HCT116 (cell line): Measurements from ENCODE around the gene TMPRSS3. TPM values are rescaled to one million over a fixed set of nuclear protein-coding genes. Genes with fewer than 3 reads are reported as not detected.

Source experiments
- ATAC-seq: fragments of 200-7000 bp; cut with Tn5 transposase; 2 replicates; pipeline ENCODE4 v1.9.1; 2020; ENCODE audit warnings: mild to moderate bottlenecking, moderate library complexity
- BruUV-seq: library from RNA; stranded (reverse); fragments of 400-500 nt; replicated peaks from 2 replicates; lab custom pipeline; 2021; lab: Mats Ljungman, UMichigan
- CTCF ChIA-PET: fragments of 300-600 bp; sonication (Branson Sonifier 250); formaldehyde crosslinking; loops from one replicate; lab custom pipeline; 2021; ENCODE audit warnings: antibody characterized with exemption; lab: Charles Lee
- POLR2A ChIA-PET: fragments of 300-600, 350-600 bp; sonication (Branson Sonifier 250); formaldehyde crosslinking; loops from one replicate; lab custom pipeline; 2021; ENCODE audit warnings: antibody characterized with exemption; lab: Charles Lee
- RAD21 ChIA-PET, 2 experiments: fragments of 300-600 bp; sonication (Branson Sonifier 250); formaldehyde crosslinking; loops; one replicate each; lab custom pipeline; 2023; ENCODE audit warnings: low total read pairs in 2 of 2; ENCODE audit not compliant: uncharacterized antibody in 2 of 2, unreplicated experiment in 2 of 2, low non-redundant PET in 1 of 2; lab: Charles Lee
- DNase-seq: peaks from one replicate; pipeline ENCODE4 v3.0.0-alpha.2; 2010; ENCODE audit warnings: low read depth, low spot score
- H2AFZ ChIP-seq: fragments of 200-600 bp; shearing (Covaris generic), sonication (generic); 2 replicates; pipeline ENCODE4 v1.6.1; 2017; ENCODE audit warnings: low read depth, mixed run types, mixed read lengths, antibody characterized with exemption, low read length; ENCODE audit not compliant: poor library complexity, severe bottlenecking
- H3K27ac ChIP-seq: 2 replicates; pipeline ENCODE4 v1.5.1; 2012; ENCODE audit warnings: low read depth, low read length
- H3K27me3 ChIP-seq: fragments of 200-600 bp; sonication (generic); 2 replicates; pipeline ENCODE4 v1.6.1; 2016; ENCODE audit warnings: mixed run types, low read length, mixed read lengths; ENCODE audit not compliant: insufficient read depth
- H3K36me3 ChIP-seq, 2 experiments: fragments of 200-500 bp in 1 of 2; fragments of 200-600 bp in 1 of 2; sonication (Bioruptor generic) in 1 of 2; sonication (generic) in 1 of 2; 2 replicates each; pipeline versions ENCODE4 v1.5.1 to v1.6.1; 2014 to 2016; ENCODE audit warnings: low read length in 2 of 2, inconsistent platforms in 1 of 2, mixed read lengths in 1 of 2, mixed run types in 1 of 2; ENCODE audit not compliant: insufficient read depth in 2 of 2, control insufficient read depth in 1 of 2
- H3K4me1 ChIP-seq, 2 experiments: fragments of 200-600 bp in 1 of 2; sonication (generic) in 1 of 2; 2 replicates each; pipeline versions ENCODE4 v1.5.1 to v1.6.1; 2012 to 2017; ENCODE audit warnings: low read length in 2 of 2, inconsistent platforms in 1 of 2, mild to moderate bottlenecking in 1 of 2, mixed read lengths in 1 of 2, mixed run types in 1 of 2, moderate library complexity in 1 of 2; ENCODE audit not compliant: insufficient read depth in 2 of 2, control insufficient read depth in 1 of 2
- H3K4me2 ChIP-seq: fragments of 200-600 bp; sonication (generic); 2 replicates; pipeline ENCODE4 v1.6.1; 2017; ENCODE audit warnings: mixed run types, low read length, mixed read lengths
- H3K4me3 ChIP-seq, 2 experiments: fragments of 200-600 bp in 1 of 2; sonication (generic) in 1 of 2; replicated peaks in 1 of 2; 2 replicates each; pipeline ENCODE4 v1.5.1; 2011 to 2016; ENCODE audit warnings: low read length in 2 of 2, control low read depth in 1 of 2, low read depth in 1 of 2, mild to moderate bottlenecking in 1 of 2, mixed read lengths in 1 of 2, mixed run types in 1 of 2
- H3K79me2 ChIP-seq: fragments of 200-600 bp; sonication (generic); 2 replicates; pipeline ENCODE4 v1.6.1; 2017; ENCODE audit warnings: mild to moderate bottlenecking, mixed run types, low read length, moderate library complexity, mixed read lengths; ENCODE audit not compliant: insufficient read depth
- H3K9ac ChIP-seq: fragments of 200-600 bp; sonication (generic); 2 replicates; pipeline ENCODE4 v1.6.1; 2016; ENCODE audit warnings: low read length, mixed read lengths
- H3K9me2 ChIP-seq: fragments of 200-600 bp; sonication (generic), shearing (Covaris generic); 2 replicates; pipeline ENCODE4 v1.6.1; 2017; ENCODE audit warnings: mixed run types, mild to moderate bottlenecking, moderate library complexity; ENCODE audit not compliant: insufficient read depth
- H3K9me3 ChIP-seq, 2 experiments: fragments of 200-500 bp in 1 of 2; fragments of 200-600 bp in 1 of 2; sonication (Bioruptor generic) in 1 of 2; sonication (generic) in 1 of 2; 2 replicates each; pipeline ENCODE4 v1.6.1; 2014 to 2017; ENCODE audit warnings: low read length in 2 of 2, mixed read lengths in 2 of 2, inconsistent platforms in 1 of 2, low read depth in 1 of 2, mild to moderate bottlenecking in 1 of 2, mixed run types in 1 of 2, moderate library complexity in 1 of 2; ENCODE audit not compliant: control insufficient read depth in 1 of 2, insufficient read depth in 1 of 2
- H4K20me1 ChIP-seq: fragments of 200-600 bp; sonication (generic), shearing (Covaris generic); 2 replicates; pipeline ENCODE4 v1.6.1; 2017; ENCODE audit warnings: mixed run types, mild to moderate bottlenecking, moderate library complexity; ENCODE audit not compliant: insufficient read depth
- ATF3 ChIP-seq: IDR thresholded peaks from 2 replicates; pipeline ENCODE4 v1.6.1; 2012
- CBX3 ChIP-seq: IDR thresholded peaks from 2 replicates; pipeline ENCODE4 v1.6.1; 2012; ENCODE audit warnings: low read depth
- EGR1 ChIP-seq: IDR thresholded peaks from 2 replicates; pipeline ENCODE4 v1.6.1; 2012; ENCODE audit warnings: low read depth
- ELF1 ChIP-seq: IDR thresholded peaks from 2 replicates; pipeline ENCODE4 v1.6.1; 2012; ENCODE audit warnings: low read depth, borderline replicate concordance
- EZH2phosphoT487 ChIP-seq: fragments of 200-600 bp; IDR thresholded peaks from 2 replicates; pipeline ENCODE4 v1.6.1; 2018; ENCODE audit warnings: antibody characterized with exemption, borderline replicate concordance
- JUND ChIP-seq: IDR thresholded peaks from 2 replicates; pipeline ENCODE4 v1.6.1; 2012
- POLR2A ChIP-seq: IDR thresholded peaks from 2 replicates; pipeline ENCODE4 v1.7.0; 2011; ENCODE audit warnings: borderline replicate concordance; ENCODE audit not compliant: insufficient read depth, insufficient read length; ENCODE audit errors: extremely low read depth
- POLR2AphosphoS5 ChIP-seq: IDR thresholded peaks from 2 replicates; pipeline ENCODE4 v1.6.1; 2011; ENCODE audit warnings: mild to moderate bottlenecking, low read depth, low read length, moderate library complexity
- RAD21 ChIP-seq: IDR thresholded peaks from 2 replicates; pipeline ENCODE4 v1.6.1; 2012; ENCODE audit warnings: low read depth, mild to moderate bottlenecking
- SIN3A ChIP-seq: IDR thresholded peaks from 2 replicates; pipeline ENCODE4 v1.6.1; 2012; ENCODE audit warnings: low read depth
- SP1 ChIP-seq: IDR thresholded peaks from 2 replicates; pipeline ENCODE4 v1.6.1; 2012; ENCODE audit warnings: low read depth
- TCF7L2 ChIP-seq: IDR thresholded peaks from 2 replicates; pipeline ENCODE4 v1.7.0; 2011; ENCODE audit warnings: borderline replicate concordance, inconsistent platforms; ENCODE audit not compliant: insufficient read depth, insufficient read length; ENCODE audit errors: extremely low read depth
- YY1 ChIP-seq: IDR thresholded peaks from 2 replicates; pipeline ENCODE4 v1.6.1; 2011; ENCODE audit warnings: low read length, low read depth, moderate library complexity, mild to moderate bottlenecking; ENCODE audit not compliant: insufficient replicate concordance; ENCODE audit errors: extremely low read depth
- ZBTB33 ChIP-seq: IDR thresholded peaks from 2 replicates; pipeline ENCODE4 v1.6.1; 2011; ENCODE audit warnings: mild to moderate bottlenecking, low read length, moderate library complexity; ENCODE audit not compliant: insufficient replicate concordance; ENCODE audit errors: extremely low read depth
- ZFX ChIP-seq: fragments of 450-650 bp; IDR thresholded peaks from 2 replicates; pipeline ENCODE4 v1.6.1; 2017
- ZNF274 ChIP-seq: fragments of 200-500 bp; sonication (Bioruptor generic); IDR thresholded peaks from 2 replicates; pipeline ENCODE4 v1.6.1; 2014; ENCODE audit warnings: mild to moderate bottlenecking, low read depth, low read length, inconsistent platforms
- intact Hi-C: fragments of 100-400 bp; cut with micrococcal nuclease; formaldehyde crosslinking; loops from 2 replicates; pipeline ENCODE4 v1.10.0; 2022
- total RNA-seq: library from RNA; stranded (reverse); gene quantifications from one replicate; pipeline ENCODE4 v1.2.1, GENCODE V29; 2021; ENCODE audit not compliant: unreplicated experiment
- TF ChIP-seq, protein P1 (sequence below): IDR thresholded peaks from 2 replicates; pipeline ENCODE4 v1.6.1; 2012

The TMPRSS3 gene
- total RNA-seq, 1 experiment from 2014 or later = not detected

DNA sequence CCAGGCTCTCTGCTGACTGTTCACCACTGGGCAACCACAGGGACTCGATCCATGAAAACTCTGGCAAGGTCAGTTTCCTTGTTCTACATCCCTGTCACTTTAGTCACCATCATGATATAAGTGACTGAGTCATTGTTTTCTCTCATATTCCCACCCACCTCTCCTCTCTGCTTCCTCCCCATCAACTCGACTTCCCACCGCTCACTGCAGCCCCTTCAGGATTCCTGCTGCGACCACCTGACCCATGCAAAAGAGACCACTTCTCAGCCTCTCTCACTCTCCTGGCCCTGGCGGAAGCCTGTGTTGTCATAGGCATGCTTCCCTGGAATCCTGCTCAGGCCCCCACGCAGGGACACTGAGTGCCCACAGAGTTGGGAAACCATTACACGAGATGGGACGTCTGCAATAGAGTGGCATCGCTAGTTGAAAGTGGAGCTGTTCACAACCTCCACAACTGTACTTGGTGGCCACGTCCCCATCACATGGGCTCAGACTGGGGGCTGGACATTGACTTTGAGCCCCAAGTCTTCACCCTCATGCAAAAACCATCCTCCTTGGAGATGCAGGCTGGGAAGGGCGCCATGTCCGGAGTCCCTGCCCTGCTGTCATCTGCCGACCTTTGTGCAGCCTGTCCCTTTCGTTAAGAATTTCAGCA, 43.3 kb downstream of the TMPRSS3 start:
- POLR2A ChIA-PET = no interaction called here
- H4K20me1 ChIP-seq = no peaks in the 10 kb centered on the region
- no peaks in the 10 kb centered on the region for H3K9me2 ChIP-seq
- no peaks in the 10 kb centered on the region for H3K36me3 ChIP-seq
- DNase-seq = no peak
- H3K4me1 ChIP-seq = no peaks in the 10 kb centered on the region
- RAD21 ChIA-PET = no interaction called here
- no peak for ATAC-seq
- intact Hi-C loops = no loop called here
- TF ChIP-seq ELF1 (no peak), POLR2A (no peak), ZNF274 (no peak), ZFX (no peak), JUND (no peak)
- no peaks in the 10 kb centered on the region for H3K79me2 ChIP-seq
- H3K27me3 ChIP-seq = no peaks in the 10 kb centered on the region
- H3K9me3 ChIP-seq = no peaks in the 10 kb centered on the region
- H3K9ac ChIP-seq = no peak overlapping the region
- no peak overlapping the region for H3K4me3 ChIP-seq
- no peak overlapping the region for H3K27ac ChIP-seq
- H3K4me2 ChIP-seq = no peak overlapping the region
- H2AFZ ChIP-seq = no peak overlapping the region
- CTCF ChIA-PET = no interaction called here
- BruUV-seq = no TSS peak

DNA sequence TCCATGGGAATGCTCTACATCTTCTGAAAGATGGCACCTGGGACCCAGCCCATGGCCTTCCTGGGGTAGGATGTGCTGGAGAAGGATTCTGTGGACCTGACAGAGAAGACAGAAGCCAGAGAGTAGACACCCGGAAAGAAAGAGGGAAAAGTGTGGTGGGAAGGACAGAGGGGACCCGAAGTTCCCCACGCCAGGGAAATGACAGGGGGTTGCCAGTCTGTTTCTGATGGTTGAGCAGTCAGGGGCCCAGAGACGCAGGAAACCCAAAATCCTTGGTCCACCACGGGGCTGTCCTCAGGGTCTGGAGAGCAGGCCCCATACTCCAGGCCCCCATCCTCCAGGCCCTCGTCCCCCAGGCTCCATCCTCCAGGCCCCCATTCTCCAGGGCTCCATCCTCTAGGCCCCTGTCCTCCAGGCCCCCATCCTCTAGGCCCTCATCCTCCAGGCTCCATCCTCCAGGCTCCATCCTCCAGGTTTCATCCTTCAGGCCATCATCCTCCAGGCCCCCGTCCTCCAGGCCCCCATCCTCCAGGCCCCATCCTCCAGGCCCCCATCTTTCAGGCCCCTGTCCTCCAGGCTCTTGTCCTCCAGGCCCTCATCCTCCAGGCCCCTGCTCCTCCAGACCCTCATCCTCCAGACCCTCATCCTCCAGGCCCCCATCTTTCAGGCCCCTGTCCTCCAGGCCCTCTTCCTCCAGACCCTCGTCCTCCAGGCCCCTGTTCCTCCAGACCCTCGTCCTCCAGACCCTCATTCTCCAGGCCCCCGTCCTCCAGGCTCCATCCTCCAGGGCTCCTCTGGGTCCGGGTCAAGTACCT, 44.0 kb downstream of the TMPRSS3 start:
- no peak overlapping the region for H3K4me2 ChIP-seq
- TF ChIP-seq, protein P1, sequence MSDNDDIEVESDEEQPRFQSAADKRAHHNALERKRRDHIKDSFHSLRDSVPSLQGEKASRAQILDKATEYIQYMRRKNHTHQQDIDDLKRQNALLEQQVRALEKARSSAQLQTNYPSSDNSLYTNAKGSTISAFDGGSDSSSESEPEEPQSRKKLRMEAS = no peak
- TF ChIP-seq POLR2A (no peak), SP1 (no peak), ATF3 (no peak), POLR2AphosphoS5 (no peak), ZBTB33 (no peak), YY1 (no peak), CBX3 (no peak), EZH2phosphoT487 (no peak), TCF7L2 (no peak), SIN3A (no peak), EGR1 (no peak), RAD21 (no peak)

More for the DNA sequence above, 44.0 kb downstream of the TMPRSS3 start:
- Histone ChIP-seq H3K4me1 (no peaks in the 10 kb centered on the region), H3K79me2 (no peaks in the 10 kb centered on the region), H3K36me3 (no peaks in the 10 kb centered on the region), H3K9ac (no peak overlapping the region), H2AFZ (no peak overlapping the region), H3K27me3 (no peaks in the 10 kb centered on the region), H3K27ac (no peak overlapping the region), H3K9me2 (no peaks in the 10 kb centered on the region), H3K4me3 (no peak overlapping the region), H3K9me3 (no peaks in the 10 kb centered on the region), H4K20me1 (no peaks in the 10 kb centered on the region)
- ChIA-PET RAD21 (no interaction called here), POLR2A (no interaction called here), CTCF (no interaction called here)
- intact Hi-C loops = no loop called here
- DNase-seq (no peak), ATAC-seq (no peak)
- BruUV-seq = no TSS peak
